K562 treated with DMSO at 1 percent for 48 hours (cell line): ENCODE results near the gene SLC31A2. TPM values are rescaled to one million over a fixed set of nuclear protein-coding genes. Genes with fewer than 3 reads are reported as not detected.

Experiments used
- total RNA-seq: library from RNA; unstranded; fragments of 300-600 nt; gene quantifications from 2 replicates; pipeline ENCODE4 v1.2.3, GENCODE V29; 2022; ENCODE audit warnings: low replicate concordance; ENCODE audit errors: extremely low read depth

Gene SLC31A2
- total RNA-seq, result not detected in 2 replicates

DNA sequence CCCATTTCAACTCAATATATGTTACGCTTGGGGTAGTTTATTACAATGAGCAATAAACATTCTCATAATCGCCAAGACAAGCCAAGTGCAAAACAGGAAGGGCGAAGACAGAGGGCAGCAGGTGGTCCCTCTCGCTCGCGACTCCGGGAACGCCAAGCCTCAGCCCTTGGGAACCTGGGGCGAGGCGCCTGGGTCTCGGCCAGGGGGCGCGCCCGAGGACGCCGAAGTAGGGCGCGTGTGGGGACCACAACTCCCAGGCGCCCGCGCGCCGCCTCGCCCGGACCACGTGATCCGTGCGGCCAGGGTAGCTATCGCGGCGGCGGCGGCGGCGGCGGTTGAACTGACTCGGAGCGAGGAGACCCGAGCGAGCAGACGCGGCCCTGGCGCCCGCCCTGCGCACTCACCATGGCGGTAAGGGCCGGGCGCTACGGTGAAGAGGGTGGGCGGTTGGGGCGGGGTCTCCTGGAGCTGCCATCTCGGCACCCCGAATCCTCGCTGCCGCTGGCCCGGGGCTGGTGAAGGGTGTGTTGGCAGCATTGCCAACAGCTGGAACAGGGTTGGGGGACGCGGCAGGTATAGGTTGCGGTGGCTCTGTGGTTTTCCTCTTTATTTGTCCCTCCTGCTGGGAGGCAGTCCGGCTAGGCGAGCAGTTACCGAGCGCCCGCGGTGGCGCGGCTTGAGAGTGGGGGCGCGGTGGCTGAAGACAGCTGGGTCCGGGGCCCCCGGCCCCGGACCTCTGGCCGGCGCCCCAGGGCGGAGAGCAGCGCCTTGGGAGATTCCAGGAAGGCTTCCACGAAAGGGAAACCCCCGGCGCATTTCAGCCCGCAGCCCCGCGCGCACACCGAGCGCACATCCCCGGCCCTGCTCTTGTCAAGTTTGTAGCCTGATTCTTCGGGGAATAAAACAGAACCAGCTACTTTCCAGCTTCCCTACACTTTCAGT, at the start of gene SLC31A2:
Gene SLC31A2, plus strand, starts transcription at position 338 of the 942 bp plus-strand sequence. Its CDS starts 68 bp downstream, at position 406.

Other genes with a start within 250 kb of the SLC31A2 start
- not detected in 2 replicates for gene ZNF883, start 138.8 kb upstream of the SLC31A2 start, total RNA-seq
- gene ZFP37, start 94.3 kb upstream of the SLC31A2 start, total RNA-seq, result not detected in 2 replicates
- gene FKBP15, start 70.3 kb downstream of the SLC31A2 start, total RNA-seq, result not detected in 2 replicates
- not detected in 2 replicates for gene SLC31A1, start 70.5 kb downstream of the SLC31A2 start, total RNA-seq
- not detected in 2 replicates for gene CDC26, start 124.6 kb downstream of the SLC31A2 start, total RNA-seq
- not detected in 2 replicates for gene PRPF4, start 124.7 kb downstream of the SLC31A2 start, total RNA-seq
- not detected in 2 replicates for gene RNF183, start 152.4 kb downstream of the SLC31A2 start, total RNA-seq
- not detected in 2 replicates for gene WDR31, start 189.3 kb downstream of the SLC31A2 start, total RNA-seq
- not detected in 2 replicates for gene BSPRY, start 198.5 kb downstream of the SLC31A2 start, total RNA-seq
- not detected in 2 replicates for gene HDHD3, start 226.0 kb downstream of the SLC31A2 start, total RNA-seq